SK-N-SH (cell line): ENCODE results near the gene ZFYVE19. TPM values are rescaled to one million over a fixed set of nuclear protein-coding genes. Genes with fewer than 3 reads are reported as not detected.
A peak's percentile ranks its signal among the peaks of the same experiment; 100 is the strongest.

Source experiments
- CTCF ChIA-PET: fragments of 300-600, 350-600 bp; formaldehyde crosslinking; extraction: SDS; loops from one replicate; lab custom pipeline; 2021; lab: Yijun Ruan, JAX
- POLR2A ChIA-PET: fragments of 350-600 bp; sonication (Branson Sonifier 250); formaldehyde crosslinking; extraction: SDS; loops from one replicate; lab custom pipeline; 2020; ENCODE audit warnings: antibody characterized with exemption, inconsistent platforms; lab: Yijun Ruan, JAX
- DNase-seq: peaks from one replicate; pipeline ENCODE4 v3.0.0; 2012
- H2AFZ ChIP-seq: fragments of 200-600 bp; sonication (generic); 2 replicates; pipeline ENCODE4 v1.8.1; 2016; ENCODE audit warnings: antibody characterized with exemption, mild to moderate bottlenecking, low read depth
- H3F3A ChIP-seq: fragments of 200-600 bp; sonication (generic); replicated peaks from 2 replicates; pipeline ENCODE3; 2016; ENCODE audit warnings: antibody characterized with exemption, mild to moderate bottlenecking; ENCODE audit not compliant: insufficient read depth
- H3K27ac ChIP-seq, 2 experiments: fragments of 200-500 bp in 1 of 2; fragments of 200-600 bp in 1 of 2; sonication (Bioruptor generic) in 1 of 2; sonication (generic), shearing (Covaris generic) in 1 of 2; 2 replicates each; pipeline versions ENCODE4 v1.5.1 to v1.6.1; 2014 to 2016; ENCODE audit warnings: low read depth in 2 of 2, inconsistent platforms in 1 of 2, low read length in 1 of 2, mild to moderate bottlenecking in 1 of 2, mixed read lengths in 1 of 2
- H3K27me3 ChIP-seq: fragments of 200-600 bp; sonication (generic), shearing (Covaris generic); 2 replicates; pipeline ENCODE4 v1.6.1; 2016; ENCODE audit warnings: mixed run types; ENCODE audit not compliant: insufficient read depth
- H3K36me3 ChIP-seq, 2 experiments: fragments of 200-500 bp in 1 of 2; fragments of 200-600 bp in 1 of 2; sonication (Bioruptor generic) in 1 of 2; sonication (generic) in 1 of 2; replicated peaks in 1 of 2; 2 replicates each; pipeline versions ENCODE3 to v1.5.1; 2014 to 2016; ENCODE audit warnings: low read length in 1 of 2, mild to moderate bottlenecking in 1 of 2; ENCODE audit not compliant: insufficient read depth in 2 of 2, control insufficient read depth in 1 of 2
- H3K4me1 ChIP-seq, 2 experiments: fragments of 200-500 bp in 1 of 2; fragments of 200-600 bp in 1 of 2; sonication (Bioruptor generic) in 1 of 2; sonication (generic), shearing (Covaris generic) in 1 of 2; 2 replicates each; pipeline versions ENCODE4 v1.5.1 to v1.6.1; 2014 to 2016; ENCODE audit warnings: low read depth in 1 of 2, low read length in 1 of 2, mixed run types in 1 of 2; ENCODE audit not compliant: insufficient read depth in 2 of 2, control insufficient read depth in 1 of 2
- H3K4me2 ChIP-seq: fragments of 200-600 bp; sonication (generic), shearing (Covaris generic); 2 replicates; pipeline ENCODE4 v1.6.1; 2017; ENCODE audit warnings: mixed run types
- H3K4me3 ChIP-seq, 2 experiments: fragments of 200-500 bp in 1 of 2; fragments of 200-600 bp in 1 of 2; sonication (Bioruptor generic) in 1 of 2; sonication (generic), shearing (Covaris generic) in 1 of 2; 2 replicates each; pipeline versions ENCODE4 v1.5.1 to v1.8.1; 2014 to 2016; ENCODE audit warnings: low read depth in 2 of 2, inconsistent platforms in 1 of 2, low read length in 1 of 2, mild to moderate bottlenecking in 1 of 2, mixed read lengths in 1 of 2, moderate library complexity in 1 of 2
- H3K79me2 ChIP-seq: fragments of 200-600 bp; sonication (generic); 2 replicates; pipeline ENCODE4 v1.8.1; 2017; ENCODE audit warnings: mild to moderate bottlenecking; ENCODE audit not compliant: insufficient read depth
- H3K9ac ChIP-seq: fragments of 200-600 bp; sonication (generic); 2 replicates; pipeline ENCODE4 v1.6.1; 2017; ENCODE audit warnings: mixed run types
- H3K9me2 ChIP-seq: fragments of 200-600 bp; sonication (generic); 2 replicates; pipeline ENCODE4 v1.6.1; 2017; ENCODE audit warnings: mixed run types
- H3K9me3 ChIP-seq: fragments of 200-600 bp; sonication (generic); 2 replicates; pipeline ENCODE4 v1.6.1; 2017; ENCODE audit warnings: mixed run types, mild to moderate bottlenecking, moderate library complexity
- H4K20me1 ChIP-seq: fragments of 200-600 bp; sonication (generic); 2 replicates; pipeline ENCODE4 v1.6.1; 2017; ENCODE audit warnings: mild to moderate bottlenecking, mixed run types; ENCODE audit not compliant: insufficient read depth
- FOSL2 ChIP-seq: IDR thresholded peaks from 2 replicates; pipeline ENCODE4 v1.4.0; 2012; ENCODE audit warnings: low read depth, mild to moderate bottlenecking, moderate library complexity, borderline replicate concordance
- FOXJ3 ChIP-seq: sonication (generic); formaldehyde crosslinking; IDR thresholded peaks from 2 replicates; pipeline ENCODE4 v1.5.1; 2020; ENCODE audit warnings: mild to moderate bottlenecking, missing genetic modification reagents
- GATA2 ChIP-seq: sonication (generic); formaldehyde crosslinking; IDR thresholded peaks from 2 replicates; pipeline ENCODE4 v1.5.0; 2020; ENCODE audit warnings: mild to moderate bottlenecking, missing genetic modification reagents
- NFIC ChIP-seq: IDR thresholded peaks from 2 replicates; pipeline ENCODE4 v1.4.0; 2012; ENCODE audit warnings: borderline replicate concordance
- RCOR1 ChIP-seq: fragments of 150-350 bp; IDR thresholded peaks from 2 replicates; pipeline ENCODE4 v1.6.1; 2017; ENCODE audit warnings: antibody characterized with exemption, low read length
- TAF1 ChIP-seq: IDR thresholded peaks from 2 replicates; pipeline ENCODE4 v1.6.1; 2012; ENCODE audit warnings: low read depth, mild to moderate bottlenecking, low read length, moderate library complexity, borderline replicate concordance
- YY1 ChIP-seq: IDR thresholded peaks from 2 replicates; pipeline ENCODE4 v1.4.0; 2012; ENCODE audit warnings: low read depth, mild to moderate bottlenecking
- WGBS: methylation state at CpG from one replicate; pipeline ENCODE4 v1.1.6; 2017; ENCODE audit warnings: low lambda C conversion rate; 5-methylcytosine and 5-hydroxymethylcytosine counted together
- polyA plus RNA-seq, 3 experiments: library from polyadenylated mRNA; depleted of rRNA; stranded (reverse); fragments of >200 nt; gene quantifications; 2 replicates each; pipeline ENCODE4 v1.2.3, GENCODE V29; 2012
- TF ChIP-seq, protein P1 (sequence below): IDR thresholded peaks from 2 replicates; pipeline ENCODE4 v1.4.0; 2012; ENCODE audit warnings: low read depth, borderline replicate concordance
- TF ChIP-seq, protein P2 (sequence below): fragments of 200-600 bp; sonication (generic); IDR thresholded peaks from 2 replicates; pipeline ENCODE4 v1.6.1; 2017; ENCODE audit warnings: antibody characterized with exemption, mild to moderate bottlenecking, moderate library complexity
- TF ChIP-seq, protein P3 (sequence below): fragments of 150-350 bp; IDR thresholded peaks from 2 replicates; pipeline ENCODE4 v1.6.1; 2017; ENCODE audit warnings: antibody characterized with exemption, low read length, low read depth, borderline replicate concordance

ZFYVE19 gene
- polyA plus RNA-seq, 1 of the 3 experiments (the other 2 are of a cell fraction) = 35.5 TPM

DNA sequence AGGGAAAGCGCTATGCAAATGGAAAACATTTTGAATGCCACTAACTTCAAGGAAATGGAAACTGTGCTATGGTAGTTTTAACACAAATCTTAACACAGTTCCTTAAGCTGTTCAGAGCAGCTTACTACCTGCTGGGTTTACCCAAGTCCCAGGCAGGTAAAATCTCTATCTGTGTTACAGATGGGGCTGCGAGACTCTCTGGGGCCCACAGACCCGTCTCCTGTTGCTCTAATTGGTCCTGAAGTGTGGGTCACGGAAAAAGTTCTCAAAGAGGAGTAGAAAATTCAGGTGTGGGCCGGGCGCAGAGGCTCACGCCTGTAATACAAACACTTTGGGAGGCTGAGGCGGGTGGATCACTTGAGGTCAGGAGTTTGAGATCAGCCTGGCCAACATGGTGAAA is 16.9 kb upstream of the ZFYVE19 start:
- no peak overlapping the region for H3K4me3 ChIP-seq
- H3K27me3 ChIP-seq = no peaks in the 10 kb centered on the region
- peaks cover 15% of the 10 kb centered on the region for H3F3A ChIP-seq
- no peaks in the 10 kb centered on the region for H3K9me2 ChIP-seq
- peaks cover 0 to 5% of the 10 kb centered on the region in 2 experiments for H3K36me3 ChIP-seq
- CTCF ChIA-PET = interaction anchor here (31.8 kb wide), 1 partner anchor 45 kb away, joined by 555 read pairs; the partner anchor contains the start of gene RMDN3
- H3K79me2 ChIP-seq = peaks cover 52% of the 10 kb centered on the region
- H3K9ac ChIP-seq = no peak overlapping the region
- POLR2A ChIA-PET = no interaction called here
- H3K4me2 ChIP-seq = no peak overlapping the region
- no peak overlapping the region for H2AFZ ChIP-seq
- peaks cover 19% of the 10 kb centered on the region for H4K20me1 ChIP-seq
- TF ChIP-seq, protein P1, sequence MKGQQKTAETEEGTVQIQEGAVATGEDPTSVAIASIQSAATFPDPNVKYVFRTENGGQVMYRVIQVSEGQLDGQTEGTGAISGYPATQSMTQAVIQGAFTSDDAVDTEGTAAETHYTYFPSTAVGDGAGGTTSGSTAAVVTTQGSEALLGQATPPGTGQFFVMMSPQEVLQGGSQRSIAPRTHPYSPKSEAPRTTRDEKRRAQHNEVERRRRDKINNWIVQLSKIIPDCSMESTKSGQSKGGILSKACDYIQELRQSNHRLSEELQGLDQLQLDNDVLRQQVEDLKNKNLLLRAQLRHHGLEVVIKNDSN = no peak
- TF ChIP-seq, protein P2, sequence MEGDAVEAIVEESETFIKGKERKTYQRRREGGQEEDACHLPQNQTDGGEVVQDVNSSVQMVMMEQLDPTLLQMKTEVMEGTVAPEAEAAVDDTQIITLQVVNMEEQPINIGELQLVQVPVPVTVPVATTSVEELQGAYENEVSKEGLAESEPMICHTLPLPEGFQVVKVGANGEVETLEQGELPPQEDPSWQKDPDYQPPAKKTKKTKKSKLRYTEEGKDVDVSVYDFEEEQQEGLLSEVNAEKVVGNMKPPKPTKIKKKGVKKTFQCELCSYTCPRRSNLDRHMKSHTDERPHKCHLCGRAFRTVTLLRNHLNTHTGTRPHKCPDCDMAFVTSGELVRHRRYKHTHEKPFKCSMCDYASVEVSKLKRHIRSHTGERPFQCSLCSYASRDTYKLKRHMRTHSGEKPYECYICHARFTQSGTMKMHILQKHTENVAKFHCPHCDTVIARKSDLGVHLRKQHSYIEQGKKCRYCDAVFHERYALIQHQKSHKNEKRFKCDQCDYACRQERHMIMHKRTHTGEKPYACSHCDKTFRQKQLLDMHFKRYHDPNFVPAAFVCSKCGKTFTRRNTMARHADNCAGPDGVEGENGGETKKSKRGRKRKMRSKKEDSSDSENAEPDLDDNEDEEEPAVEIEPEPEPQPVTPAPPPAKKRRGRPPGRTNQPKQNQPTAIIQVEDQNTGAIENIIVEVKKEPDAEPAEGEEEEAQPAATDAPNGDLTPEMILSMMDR = no peak
- no peak for TF ChIP-seq RCOR1
- no peak for TF ChIP-seq NFIC
- TF ChIP-seq FOSL2 = no peak
- no peak for TF ChIP-seq FOXJ3 (CRISPR knock-in tag)
- H3K4me1 ChIP-seq = peaks cover 2 to 16% of the 10 kb centered on the region in 2 experiments; a peak in 3 of 4 replicates
- H3K9me3 ChIP-seq = no peaks in the 10 kb centered on the region
- no peak for DNase-seq
- H3K27ac ChIP-seq = no peak overlapping the region; a peak in 1 of 4 replicates
- 96% methylated on average over 8 of the region's 8 CpGs for WGBS

DNA sequence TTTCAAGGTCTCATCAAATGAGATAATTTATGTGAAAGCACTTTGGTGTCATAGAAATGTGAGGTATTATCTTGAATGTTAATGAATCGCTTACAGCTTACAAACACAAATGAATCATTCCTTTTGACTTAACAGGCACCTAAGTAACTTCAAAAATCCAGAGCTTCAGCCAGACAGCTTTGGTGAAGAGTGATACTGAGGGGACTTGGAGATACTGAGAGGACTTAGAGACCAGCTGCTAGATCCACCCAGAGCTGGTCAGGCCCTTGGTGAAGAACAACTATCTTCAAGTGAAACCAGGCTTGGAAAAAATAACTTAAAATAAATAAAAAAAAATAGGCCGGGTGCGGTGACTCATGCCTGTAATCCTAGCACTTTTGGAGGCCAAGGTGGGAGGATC is 16.2 kb upstream of the ZFYVE19 start:
- Histone ChIP-seq H3K27ac (peak overlapping the region in 1 of 2 experiments; percentile 34; a peak in 2 of 4 replicates), H3K4me3 (no peak overlapping the region), H2AFZ (no peak overlapping the region), H3K4me2 (no peak overlapping the region), H3K27me3 (no peaks in the 10 kb centered on the region), H3K79me2 (peaks cover 59% of the 10 kb centered on the region), H3F3A (peaks cover 15% of the 10 kb centered on the region), H3K9ac (no peak overlapping the region), H3K4me1 (peaks cover 2 to 16% of the 10 kb centered on the region in 2 experiments; a peak in 3 of 4 replicates), H3K9me2 (no peaks in the 10 kb centered on the region), H3K36me3 (peaks cover 0 to 5% of the 10 kb centered on the region in 2 experiments), H4K20me1 (peaks cover 19% of the 10 kb centered on the region), H3K9me3 (no peaks in the 10 kb centered on the region)
- DNase-seq = no peak
- TF ChIP-seq TAF1 (no peak), YY1 (no peak), NFIC (no peak), FOSL2 (no peak), GATA2 (no peak)
- TF ChIP-seq, protein P2 = no peak
- TF ChIP-seq, protein P3, sequence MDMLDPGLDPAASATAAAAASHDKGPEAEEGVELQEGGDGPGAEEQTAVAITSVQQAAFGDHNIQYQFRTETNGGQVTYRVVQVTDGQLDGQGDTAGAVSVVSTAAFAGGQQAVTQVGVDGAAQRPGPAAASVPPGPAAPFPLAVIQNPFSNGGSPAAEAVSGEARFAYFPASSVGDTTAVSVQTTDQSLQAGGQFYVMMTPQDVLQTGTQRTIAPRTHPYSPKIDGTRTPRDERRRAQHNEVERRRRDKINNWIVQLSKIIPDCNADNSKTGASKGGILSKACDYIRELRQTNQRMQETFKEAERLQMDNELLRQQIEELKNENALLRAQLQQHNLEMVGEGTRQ = no peak
- WGBS = 81% methylated on average over 3 of the region's 3 CpGs
- ChIA-PET CTCF (interaction anchor here (2.4 to 31.8 kb wide), 3 partner anchors 8 to 67 kb away, joined by 8 to 555 read pairs (median 24); partner anchors contain the start of gene RMDN3), POLR2A (no interaction called here)
